ENCODE results near the gene C8B. TPM values are rescaled to one million over a fixed set of nuclear protein-coding genes. Genes with fewer than 3 reads are reported as not detected.

The C8B gene
- not detected for polyA plus RNA-seq (2013, experiment 1 of 2)
- not detected for polyA plus RNA-seq (2013, experiment 2 of 2)

DNA sequence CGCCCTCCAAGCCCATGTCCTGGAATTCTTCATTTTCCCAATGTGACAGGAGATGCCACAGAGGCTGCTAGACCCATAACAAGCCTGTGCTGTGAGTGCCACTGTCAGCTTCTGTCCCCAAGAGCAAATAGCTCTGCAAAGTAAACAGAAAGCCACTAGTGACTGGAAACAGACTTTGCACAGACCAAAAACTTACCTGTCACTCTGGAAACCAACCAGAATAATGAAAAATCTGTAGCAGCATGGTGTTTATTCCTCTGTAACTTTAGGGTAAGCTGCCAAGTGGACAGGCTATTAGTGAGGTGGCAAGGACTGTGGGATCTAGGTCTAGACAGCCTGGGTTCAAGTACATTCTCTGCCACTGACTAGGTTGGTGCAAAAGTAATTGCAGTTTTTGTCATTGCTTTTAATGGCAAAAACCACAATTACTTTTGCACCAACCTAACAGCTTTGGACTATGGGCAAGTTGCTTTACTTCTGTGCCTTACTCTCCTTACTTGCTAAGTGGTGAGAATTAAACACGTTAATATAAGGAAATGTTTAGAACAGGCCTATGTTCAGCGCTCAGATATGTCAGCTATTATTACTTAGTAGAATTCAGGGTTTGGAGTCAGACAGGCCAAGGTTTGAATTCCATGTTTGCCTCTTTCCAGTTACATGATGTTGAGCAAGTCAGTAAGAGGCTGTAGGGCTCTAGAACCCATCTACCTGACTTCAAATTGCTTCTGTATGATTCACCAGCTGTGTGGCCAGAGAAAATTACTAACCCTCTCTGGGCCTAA lies at the start of gene C8B:
Gene C8B, minus strand, starts transcription at position 100 of the 782 bp plus-strand sequence. Its CDS starts 67 bp downstream, at position 33.
- Histone ChIP-seq H3K27ac (ENCODE audit: low read depth, low read length) (no peak within 1 kb of the TSS), H3K4me1 (ENCODE audit: insufficient read depth, low read length) (no peaks in the 10 kb centered on the region), H3K27me3 (ENCODE audit: insufficient read depth, low read length) (no peaks in the 10 kb centered on the region), H3K9ac (ENCODE audit: low read depth, low read length) (no peak within 1 kb of the TSS), H3K9me3 (ENCODE audit: insufficient read depth, low read depth, low read length) (no peaks in the 10 kb centered on the region), H3K36me3 (ENCODE audit: insufficient read depth, low read length) (no peaks in the 10 kb centered on the region), H3K4me3 (ENCODE audit: low read length) (no peak within 1 kb of the TSS)
- WGBS = 96% methylated on average over 3 of the region's 3 CpGs

DNA sequence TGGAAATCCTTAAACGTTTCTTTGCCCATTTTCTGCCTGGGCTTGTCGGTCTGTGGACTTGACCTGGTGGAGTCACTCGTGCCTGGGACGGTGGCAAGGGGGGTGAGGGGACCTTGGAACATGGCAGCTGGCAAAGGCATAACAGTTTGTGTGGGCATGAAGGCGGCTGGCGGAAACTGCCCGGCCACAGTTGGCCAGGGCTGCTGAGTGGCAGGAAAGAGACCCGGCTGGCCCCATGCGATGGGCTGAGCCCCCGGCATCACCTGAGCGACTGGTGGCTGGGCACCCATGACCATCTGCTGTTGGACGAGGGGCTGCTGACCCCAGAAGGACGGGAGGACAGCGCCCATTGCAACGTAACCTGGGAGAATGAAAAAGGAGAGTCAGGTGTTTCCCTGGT lies 49.3 kb upstream of the C8B start:
- Histone ChIP-seq H3K4me1 (ENCODE audit: insufficient read depth, low read length) (peaks cover 7% of the 10 kb centered on the region; the same call in 1 of the 2 replicates), H3K36me3 (ENCODE audit: insufficient read depth, low read length) (no peaks in the 10 kb centered on the region), H3K4me3 (ENCODE audit: low read length) (no peak overlapping the region), H3K9me3 (ENCODE audit: insufficient read depth, low read depth, low read length) (no peaks in the 10 kb centered on the region), H3K27ac (ENCODE audit: low read depth, low read length) (no peak overlapping the region), H3K9ac (ENCODE audit: low read depth, low read length) (no peak overlapping the region), H3K27me3 (ENCODE audit: insufficient read depth, low read length) (no peaks in the 10 kb centered on the region)
- WGBS = 94% methylated on average over 15 of the region's 15 CpGs

DNA sequence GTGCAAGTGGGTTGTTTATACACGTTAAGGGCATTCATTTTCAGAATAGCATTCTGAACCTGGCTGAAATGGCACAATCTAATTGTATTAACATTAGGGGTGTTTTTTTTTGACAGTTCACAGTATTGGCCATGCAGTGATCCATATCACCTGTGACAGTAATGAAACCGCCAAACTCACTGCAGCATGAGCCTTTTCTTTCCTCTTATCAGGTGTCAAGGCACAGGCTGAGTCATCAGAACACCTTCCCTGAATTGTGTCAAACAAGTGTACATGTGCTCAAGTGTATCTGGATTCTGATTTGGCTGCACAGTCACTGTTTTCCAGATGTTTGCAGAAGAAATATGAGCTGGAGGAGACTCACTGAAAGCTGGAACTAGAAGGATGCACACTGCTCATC lies 47.7 kb upstream of the C8B start:
- Histone ChIP-seq H3K9me3 (ENCODE audit: insufficient read depth, low read depth, low read length) (no peaks in the 10 kb centered on the region), H3K4me3 (ENCODE audit: low read length) (no peak overlapping the region), H3K27me3 (ENCODE audit: insufficient read depth, low read length) (no peaks in the 10 kb centered on the region), H3K9ac (ENCODE audit: low read depth, low read length) (no peak overlapping the region), H3K4me1 (ENCODE audit: insufficient read depth, low read length) (peaks cover 7% of the 10 kb centered on the region; the same call in 1 of the 2 replicates), H3K27ac (ENCODE audit: low read depth, low read length) (no peak overlapping the region), H3K36me3 (ENCODE audit: insufficient read depth, low read length) (no peaks in the 10 kb centered on the region)
- 91% methylated on average over 2 of the region's 2 CpGs for WGBS

DNA sequence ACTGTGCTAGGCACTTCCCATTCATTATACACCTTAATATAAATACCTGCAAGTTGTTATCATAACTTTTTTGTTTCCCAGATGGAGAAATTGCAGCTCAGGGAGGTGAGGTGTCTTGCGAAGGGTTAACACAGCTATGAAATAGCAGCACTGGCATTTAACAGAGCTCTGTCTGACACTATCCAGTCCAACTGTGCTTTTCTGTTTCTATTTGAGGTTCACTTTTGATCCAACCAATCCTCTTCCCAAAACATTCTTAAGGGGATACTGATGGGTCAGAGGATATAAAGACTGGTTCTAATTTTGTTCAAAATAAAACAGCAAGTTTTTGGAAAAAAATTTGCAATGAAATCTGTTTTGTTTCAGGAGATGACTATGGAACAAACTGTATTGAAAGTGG lies 46.5 kb upstream of the C8B start:
- Histone ChIP-seq H3K27ac (ENCODE audit: low read depth, low read length) (no peak overlapping the region), H3K36me3 (ENCODE audit: insufficient read depth, low read length) (no peaks in the 10 kb centered on the region), H3K9me3 (ENCODE audit: insufficient read depth, low read depth, low read length) (no peaks in the 10 kb centered on the region), H3K4me3 (ENCODE audit: low read length) (no peak overlapping the region), H3K9ac (ENCODE audit: low read depth, low read length) (no peak overlapping the region), H3K4me1 (ENCODE audit: insufficient read depth, low read length) (peaks cover 4% of the 10 kb centered on the region; the same call in 1 of the 2 replicates), H3K27me3 (ENCODE audit: insufficient read depth, low read length) (no peaks in the 10 kb centered on the region)
- 100% methylated on average over 1 of the region's 1 CpG for WGBS

DNA sequence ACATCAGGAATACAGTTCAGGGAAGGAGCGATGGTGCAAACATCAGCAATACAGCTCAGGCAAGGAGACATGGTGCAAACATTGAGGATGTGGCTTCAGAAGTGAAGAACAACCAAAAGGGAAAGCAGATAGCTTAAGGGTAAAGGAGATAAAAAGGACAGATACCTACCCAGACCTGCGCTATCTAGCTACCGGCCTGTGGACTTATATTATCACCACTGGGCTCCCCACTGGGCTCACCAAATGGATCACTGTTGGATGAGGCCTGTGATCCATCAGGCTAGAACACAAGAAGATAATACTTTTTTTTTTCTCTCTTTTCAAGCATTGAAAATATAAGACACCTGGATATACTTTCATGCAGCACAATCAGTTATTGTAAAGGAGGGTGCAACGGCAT lies 44.7 kb upstream of the C8B start:
- Histone ChIP-seq H3K36me3 (ENCODE audit: insufficient read depth, low read length) (no peaks in the 10 kb centered on the region), H3K4me3 (ENCODE audit: low read length) (no peak overlapping the region), H3K27me3 (ENCODE audit: insufficient read depth, low read length) (no peaks in the 10 kb centered on the region), H3K9ac (ENCODE audit: low read depth, low read length) (no peak overlapping the region), H3K4me1 (ENCODE audit: insufficient read depth, low read length) (no peaks in the 10 kb centered on the region), H3K9me3 (ENCODE audit: insufficient read depth, low read depth, low read length) (no peaks in the 10 kb centered on the region), H3K27ac (ENCODE audit: low read depth, low read length) (no peak overlapping the region)
- 88% methylated on average over 4 of the region's 4 CpGs for WGBS

DNA sequence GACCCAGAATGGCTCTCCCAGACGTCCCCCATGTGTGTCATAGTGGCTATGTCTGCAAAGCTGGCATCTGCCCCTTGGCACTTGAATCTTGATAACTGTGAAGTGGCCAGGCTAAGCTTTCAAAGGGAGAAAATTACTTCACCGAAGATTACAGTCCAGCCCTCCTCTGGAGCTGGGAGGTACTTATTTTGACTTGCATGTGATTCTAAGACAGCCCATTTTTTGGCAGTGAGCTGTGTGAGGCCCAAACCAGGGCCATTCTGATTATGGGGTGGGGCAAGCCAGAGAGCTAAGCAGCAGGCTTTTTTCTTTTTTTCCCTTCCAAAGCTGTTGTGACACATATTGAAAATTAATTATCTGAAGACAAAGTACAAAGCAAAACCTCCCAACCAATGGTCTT lies 42.1 kb upstream of the C8B start:
- Histone ChIP-seq H3K9me3 (ENCODE audit: insufficient read depth, low read depth, low read length) (no peaks in the 10 kb centered on the region), H3K4me1 (ENCODE audit: insufficient read depth, low read length) (no peaks in the 10 kb centered on the region), H3K27ac (ENCODE audit: low read depth, low read length) (no peak overlapping the region), H3K4me3 (ENCODE audit: low read length) (no peak overlapping the region), H3K36me3 (ENCODE audit: insufficient read depth, low read length) (no peaks in the 10 kb centered on the region), H3K27me3 (ENCODE audit: insufficient read depth, low read length) (no peaks in the 10 kb centered on the region), H3K9ac (ENCODE audit: low read depth, low read length) (no peak overlapping the region)
- 94% methylated on average over 2 of the region's 2 CpGs for WGBS

DNA sequence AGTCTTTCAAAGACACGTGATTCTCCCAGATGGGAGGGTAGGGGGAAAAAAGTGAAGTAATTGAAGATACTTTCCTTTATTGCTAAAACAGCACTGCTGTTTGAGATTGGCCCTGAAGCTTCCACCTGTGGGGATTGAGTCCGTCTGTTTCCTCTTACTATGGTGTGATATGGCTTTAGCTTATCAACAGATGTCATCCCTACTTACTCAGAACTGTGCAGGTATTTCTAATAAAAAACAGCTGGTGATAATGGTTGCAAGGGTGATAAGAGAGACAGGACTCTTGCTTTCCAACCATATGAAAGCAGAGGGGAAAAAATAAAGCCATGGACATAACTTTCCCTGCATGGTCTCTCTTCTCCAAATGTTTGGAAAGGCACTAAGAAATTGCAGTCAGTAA lies 41.7 kb upstream of the C8B start:
- Histone ChIP-seq H3K4me3 (ENCODE audit: low read length) (no peak overlapping the region), H3K36me3 (ENCODE audit: insufficient read depth, low read length) (no peaks in the 10 kb centered on the region), H3K27ac (ENCODE audit: low read depth, low read length) (no peak overlapping the region), H3K9me3 (ENCODE audit: insufficient read depth, low read depth, low read length) (no peaks in the 10 kb centered on the region), H3K4me1 (ENCODE audit: insufficient read depth, low read length) (no peaks in the 10 kb centered on the region), H3K27me3 (ENCODE audit: insufficient read depth, low read length) (no peaks in the 10 kb centered on the region), H3K9ac (ENCODE audit: low read depth, low read length) (no peak overlapping the region)
- WGBS = 96% methylated on average over 2 of the region's 2 CpGs

DNA sequence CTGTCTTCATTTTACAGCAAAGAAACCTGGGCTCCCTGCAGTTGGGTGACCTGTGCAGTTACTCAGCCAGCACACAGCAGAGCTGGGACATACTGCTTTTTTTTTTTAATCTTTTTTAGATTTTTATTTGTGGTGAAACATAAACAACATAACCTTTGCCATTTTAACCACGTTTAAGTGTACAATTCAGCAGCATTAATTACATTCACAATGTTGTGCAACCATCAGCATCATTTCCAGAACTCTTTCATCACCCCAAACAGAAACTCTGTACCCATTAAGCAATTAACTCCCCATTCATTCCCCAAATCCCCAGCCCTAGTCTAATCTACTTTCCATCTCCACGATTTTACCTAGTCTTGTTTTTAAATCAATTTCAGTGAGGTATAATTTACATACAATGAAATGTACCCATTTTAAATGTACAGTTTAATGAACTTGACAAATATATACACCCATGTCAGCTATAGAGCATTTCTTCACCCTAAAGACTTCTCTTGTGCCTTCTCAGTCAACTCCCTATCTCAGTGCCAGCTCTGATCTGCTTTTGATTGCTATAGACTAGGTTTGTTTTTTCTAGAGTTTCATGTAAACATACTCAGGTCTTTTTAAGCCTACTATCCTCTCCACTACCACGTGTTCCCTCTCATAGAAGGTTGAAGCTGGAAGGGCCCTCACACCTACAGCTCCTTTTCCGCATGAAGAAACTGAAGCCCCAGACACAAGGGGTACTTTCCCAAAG lies 37.8 kb upstream of the C8B start:
- no peaks in the 10 kb centered on the region for H3K36me3 ChIP-seq (ENCODE audit: insufficient read depth, low read length)
- 88% methylated on average over 3 of the region's 4 CpGs for WGBS
- no peak overlapping the region for H3K9ac ChIP-seq (ENCODE audit: low read depth, low read length)
- no peaks in the 10 kb centered on the region for H3K4me1 ChIP-seq (ENCODE audit: insufficient read depth, low read length)
- no peaks in the 10 kb centered on the region for H3K27me3 ChIP-seq (ENCODE audit: insufficient read depth, low read length)
- no peak overlapping the region for H3K27ac ChIP-seq (ENCODE audit: low read depth, low read length)
- H3K4me3 ChIP-seq (ENCODE audit: low read length) = no peak overlapping the region
- no peaks in the 10 kb centered on the region for H3K9me3 ChIP-seq (ENCODE audit: insufficient read depth, low read depth, low read length)

DNA sequence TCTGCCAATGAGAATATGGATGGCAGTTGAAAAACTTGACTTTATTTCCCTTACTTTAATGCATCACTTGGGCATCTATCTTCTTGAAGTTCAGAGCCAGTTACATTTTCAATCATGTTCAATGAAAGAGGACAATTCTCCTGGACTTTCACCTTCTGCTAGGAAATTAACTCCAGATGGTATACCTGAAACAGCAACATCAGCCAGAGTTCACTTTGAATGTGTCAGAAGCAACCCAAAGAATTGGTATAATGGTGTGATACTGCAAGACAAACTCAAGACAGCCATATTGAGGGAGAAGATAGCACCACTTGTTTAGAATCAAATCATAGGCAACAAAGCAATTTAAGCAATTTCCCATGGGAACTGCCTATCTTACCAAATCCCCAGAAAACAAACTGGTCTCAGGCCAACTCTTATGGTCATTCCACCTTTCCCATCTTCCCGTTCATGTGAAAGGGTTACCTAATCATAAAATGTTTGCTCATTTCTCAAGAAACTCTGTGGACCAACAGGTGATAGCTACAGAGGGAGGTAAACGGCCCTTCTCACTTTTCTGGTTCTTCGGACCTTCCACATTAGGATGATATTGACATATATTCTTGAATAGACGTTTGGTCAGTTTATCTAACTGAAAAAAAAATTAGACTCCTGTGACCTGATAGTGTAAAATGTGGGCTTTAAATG lies 29.7 kb upstream of the C8B start:
- Histone ChIP-seq H3K4me1 (ENCODE audit: insufficient read depth, low read length) (peaks cover 14% of the 10 kb centered on the region), H3K36me3 (ENCODE audit: insufficient read depth, low read length) (no peaks in the 10 kb centered on the region), H3K27ac (ENCODE audit: low read depth, low read length) (no peak overlapping the region), H3K4me3 (ENCODE audit: low read length) (no peak overlapping the region), H3K27me3 (ENCODE audit: insufficient read depth, low read length) (no peaks in the 10 kb centered on the region), H3K9me3 (ENCODE audit: insufficient read depth, low read depth, low read length) (no peaks in the 10 kb centered on the region), H3K9ac (ENCODE audit: low read depth, low read length) (no peak overlapping the region)
- 94% methylated on average over 4 of the region's 4 CpGs for WGBS

DNA sequence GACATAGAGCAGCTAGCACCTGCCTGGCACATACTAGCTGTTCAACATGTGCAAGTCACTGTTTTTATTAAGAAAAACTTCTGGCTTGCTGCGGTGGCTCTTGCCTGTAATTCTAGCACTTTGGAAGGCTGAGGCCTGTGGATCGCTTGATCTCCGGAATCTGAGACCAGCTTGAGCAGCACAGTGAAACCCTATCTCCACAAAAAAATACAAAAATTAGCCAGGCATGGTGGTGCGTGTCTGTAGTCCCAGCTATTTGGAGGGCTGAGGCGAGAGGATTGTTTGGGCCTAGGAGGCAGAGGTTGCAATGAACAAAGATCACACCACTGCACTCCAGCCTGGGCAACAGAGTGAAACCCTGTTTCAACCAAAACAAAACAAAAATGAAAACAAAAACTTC lies 27.7 kb upstream of the C8B start:
- H3K4me3 ChIP-seq (ENCODE audit: low read length) = no peak overlapping the region
- H3K4me1 ChIP-seq (ENCODE audit: insufficient read depth, low read length) = peaks cover 14% of the 10 kb centered on the region
- 92% methylated on average over 5 of the region's 5 CpGs for WGBS
- H3K9ac ChIP-seq (ENCODE audit: low read depth, low read length) = no peak overlapping the region
- H3K9me3 ChIP-seq (ENCODE audit: insufficient read depth, low read depth, low read length) = no peaks in the 10 kb centered on the region
- H3K27ac ChIP-seq (ENCODE audit: low read depth, low read length) = no peak overlapping the region
- H3K36me3 ChIP-seq (ENCODE audit: insufficient read depth, low read length) = no peaks in the 10 kb centered on the region
- no peaks in the 10 kb centered on the region for H3K27me3 ChIP-seq (ENCODE audit: insufficient read depth, low read length)

Data from HUES64 (cell line).